ENCODE results near the gene IGDCC3. TPM values are rescaled to one million over a fixed set of nuclear protein-coding genes. Genes with fewer than 3 reads are reported as not detected.

Gene IGDCC3
- total RNA-seq, 6 experiments from 2014 or later: not detected

DNA sequence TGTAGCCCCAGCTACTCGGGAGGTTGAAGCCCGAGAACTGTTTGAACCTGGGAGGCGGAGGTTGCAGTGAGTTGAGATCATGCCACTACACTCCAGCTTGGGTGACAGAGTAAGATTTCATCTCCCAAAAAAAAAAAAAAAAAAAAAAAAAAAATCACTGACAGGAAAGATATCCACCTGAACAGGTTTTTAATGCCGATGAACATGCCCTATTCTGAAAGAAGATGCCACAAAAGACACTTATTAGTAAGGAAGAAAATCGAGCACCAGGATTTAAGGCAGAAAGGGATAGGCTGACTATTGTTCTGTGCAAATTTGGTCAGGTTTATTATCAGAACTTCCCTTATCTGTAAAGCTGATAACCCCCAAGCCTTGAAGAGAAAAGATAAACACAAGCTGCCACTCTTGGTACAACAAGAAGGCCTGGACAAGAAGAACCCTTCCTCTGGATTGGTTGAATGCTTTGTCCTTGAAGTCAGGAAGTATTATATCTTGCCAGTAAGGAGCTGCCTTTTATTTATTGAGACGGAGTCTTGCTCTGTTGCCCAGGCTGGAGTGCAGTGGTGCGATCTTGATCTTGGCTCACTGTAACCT, 88.4 kb downstream of the IGDCC3 start:
- TF ChIP-seq, protein P1, sequence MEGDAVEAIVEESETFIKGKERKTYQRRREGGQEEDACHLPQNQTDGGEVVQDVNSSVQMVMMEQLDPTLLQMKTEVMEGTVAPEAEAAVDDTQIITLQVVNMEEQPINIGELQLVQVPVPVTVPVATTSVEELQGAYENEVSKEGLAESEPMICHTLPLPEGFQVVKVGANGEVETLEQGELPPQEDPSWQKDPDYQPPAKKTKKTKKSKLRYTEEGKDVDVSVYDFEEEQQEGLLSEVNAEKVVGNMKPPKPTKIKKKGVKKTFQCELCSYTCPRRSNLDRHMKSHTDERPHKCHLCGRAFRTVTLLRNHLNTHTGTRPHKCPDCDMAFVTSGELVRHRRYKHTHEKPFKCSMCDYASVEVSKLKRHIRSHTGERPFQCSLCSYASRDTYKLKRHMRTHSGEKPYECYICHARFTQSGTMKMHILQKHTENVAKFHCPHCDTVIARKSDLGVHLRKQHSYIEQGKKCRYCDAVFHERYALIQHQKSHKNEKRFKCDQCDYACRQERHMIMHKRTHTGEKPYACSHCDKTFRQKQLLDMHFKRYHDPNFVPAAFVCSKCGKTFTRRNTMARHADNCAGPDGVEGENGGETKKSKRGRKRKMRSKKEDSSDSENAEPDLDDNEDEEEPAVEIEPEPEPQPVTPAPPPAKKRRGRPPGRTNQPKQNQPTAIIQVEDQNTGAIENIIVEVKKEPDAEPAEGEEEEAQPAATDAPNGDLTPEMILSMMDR (IDR thresholded peaks at IDR 0.05): no peak
- H3K4me3 Mint-ChIP-seq: no peak overlapping the region
- H3K36me3 Mint-ChIP-seq (ENCODE audit: low read depth): no peaks in the 10 kb centered on the region
- no peaks in the 10 kb centered on the region for H3K9me3 Mint-ChIP-seq
- peaks cover 15% of the 10 kb centered on the region for H3K4me1 Mint-ChIP-seq (ENCODE audit: low read depth)
- DNase-seq: no peak
- no peak overlapping the region for H3K27ac Mint-ChIP-seq
- H3K27me3 Mint-ChIP-seq (ENCODE audit: insufficient read depth): peaks cover 2% of the 10 kb centered on the region

DNA sequence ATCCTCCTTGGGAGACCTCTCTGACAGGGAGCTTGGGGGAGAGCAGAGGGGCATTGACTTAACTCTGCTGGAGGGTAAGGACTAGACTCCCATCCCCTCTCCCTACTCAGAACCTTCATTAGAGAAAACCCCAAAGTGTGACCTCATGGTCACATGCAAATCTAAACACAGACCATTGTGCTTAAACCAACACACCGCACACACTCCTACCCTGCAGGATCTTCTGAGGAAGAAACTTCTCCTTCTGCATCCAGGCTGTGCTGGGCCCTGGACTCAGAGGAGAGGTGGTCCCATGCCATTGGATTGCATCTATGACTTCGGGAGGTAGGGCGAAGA, 90.3 kb downstream of the IGDCC3 start:
- Mint-ChIP-seq H3K4me3 (peak overlapping the region; percentile 86), H3K27me3 (ENCODE audit: insufficient read depth) (no peaks in the 10 kb centered on the region; the same call in none of the 2 replicates), H3K4me1 (ENCODE audit: low read depth) (peaks cover 15% of the 10 kb centered on the region), H3K9me3 (no peaks in the 10 kb centered on the region), H3K36me3 (ENCODE audit: low read depth) (no peaks in the 10 kb centered on the region), H3K27ac (no peak overlapping the region)
- TF ChIP-seq, protein P1 (IDR thresholded peaks at IDR 0.05): no peak
- DNase-seq: no peak

DNA sequence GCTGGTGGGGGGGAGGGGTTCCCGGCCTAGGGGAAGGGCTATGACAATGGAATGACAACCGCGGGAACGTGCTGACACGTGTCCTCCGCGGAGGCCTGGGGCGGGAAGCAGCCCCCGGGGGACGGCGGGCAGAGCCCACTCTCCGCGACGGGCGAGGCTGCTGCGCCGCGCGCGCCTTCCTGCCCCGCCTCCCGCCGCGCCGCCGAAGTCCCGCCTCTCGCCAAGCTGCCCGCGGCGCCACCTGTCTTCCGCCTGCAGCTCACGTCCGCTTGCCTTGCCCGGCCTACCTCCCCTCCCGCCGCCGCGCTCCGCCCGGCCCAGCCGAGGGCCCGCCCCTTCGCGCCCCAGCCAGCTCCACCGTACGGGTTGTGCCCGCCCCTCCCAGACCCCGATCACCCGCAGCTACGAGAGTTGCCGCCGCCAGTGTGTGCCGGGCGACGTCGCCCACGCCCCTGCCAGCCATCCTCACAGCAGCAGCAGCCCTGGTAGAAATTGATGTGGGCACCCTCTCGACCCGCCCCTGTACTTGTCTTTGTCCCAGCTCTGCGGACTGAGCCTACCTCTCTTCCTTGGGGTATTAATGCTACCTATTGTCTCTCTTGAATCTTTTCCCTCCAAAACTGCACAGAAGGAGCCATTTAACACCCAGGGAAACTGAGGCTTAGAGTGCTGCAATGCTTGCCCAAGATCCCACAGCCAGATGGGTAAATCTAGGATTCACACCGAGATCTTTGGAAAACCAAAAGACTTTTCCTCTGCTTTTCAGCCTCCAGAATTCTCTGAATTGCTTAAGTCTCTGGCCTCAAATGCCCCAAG, 90.9 kb downstream of the IGDCC3 start, which contains the start of gene PARP16:
TSS of gene PARP16 (minus strand) at position 180 of the 816 bp plus-strand sequence. CDS start 457 bp downstream, outside the sequence.
- TF ChIP-seq, protein P1 (IDR thresholded peaks at IDR 0.05): peak; percentile 71
- no peaks in the 10 kb centered on the region for H3K36me3 Mint-ChIP-seq (ENCODE audit: low read depth)
- H3K4me3 Mint-ChIP-seq: peak within 1 kb of the TSS; percentile 86
- peak; percentile 71 for DNase-seq
- H3K4me1 Mint-ChIP-seq (ENCODE audit: low read depth): peaks cover 15% of the 10 kb centered on the region
- peak within 1 kb of the TSS; percentile 66 for H3K27ac Mint-ChIP-seq
- no peaks in the 10 kb centered on the region; the same call in none of the 2 replicates for H3K27me3 Mint-ChIP-seq (ENCODE audit: insufficient read depth)
- H3K9me3 Mint-ChIP-seq: no peaks in the 10 kb centered on the region

DNA sequence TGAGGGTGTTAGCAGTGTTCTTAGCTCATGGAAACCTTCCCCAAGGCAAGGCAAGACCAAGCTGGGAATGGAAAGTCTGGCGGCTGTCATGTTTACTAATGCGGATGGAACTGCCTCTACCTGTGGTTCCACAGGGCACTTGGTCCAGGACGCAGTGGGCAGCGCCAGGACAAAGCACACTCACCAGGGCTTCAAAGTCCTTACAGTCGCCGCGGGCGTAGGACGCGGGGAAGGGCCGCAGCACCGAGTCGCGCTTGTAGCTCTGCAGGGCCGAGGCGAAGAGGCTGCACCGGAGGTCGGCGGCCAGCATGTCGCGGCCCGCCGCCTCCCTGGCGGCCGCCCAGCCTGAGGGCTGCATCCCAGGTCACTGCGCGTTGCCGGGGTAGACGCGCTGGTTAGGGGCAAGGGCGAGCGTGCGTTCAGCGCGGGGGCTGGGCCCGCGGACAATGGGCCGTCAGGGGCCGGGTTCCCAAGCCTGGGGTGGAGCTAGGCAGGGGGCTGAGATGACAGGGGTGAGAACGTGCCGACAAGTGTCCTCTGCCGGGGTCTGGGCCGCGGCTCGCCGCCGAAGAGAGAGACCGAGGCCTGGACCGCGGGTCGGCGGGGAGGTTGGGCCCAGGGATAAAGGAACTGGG, 91.6 kb downstream of the IGDCC3 start:
- no peaks in the 10 kb centered on the region for H3K36me3 Mint-ChIP-seq (ENCODE audit: low read depth)
- H3K4me1 Mint-ChIP-seq (ENCODE audit: low read depth): peaks cover 15% of the 10 kb centered on the region
- peak overlapping the region; percentile 66 for H3K27ac Mint-ChIP-seq
- H3K9me3 Mint-ChIP-seq: no peaks in the 10 kb centered on the region
- H3K4me3 Mint-ChIP-seq: peak overlapping the region; percentile 86
- TF ChIP-seq, protein P1 (IDR thresholded peaks at IDR 0.05): no peak
- H3K27me3 Mint-ChIP-seq (ENCODE audit: insufficient read depth): no peaks in the 10 kb centered on the region; the same call in none of the 2 replicates
- no peak for DNase-seq

DNA sequence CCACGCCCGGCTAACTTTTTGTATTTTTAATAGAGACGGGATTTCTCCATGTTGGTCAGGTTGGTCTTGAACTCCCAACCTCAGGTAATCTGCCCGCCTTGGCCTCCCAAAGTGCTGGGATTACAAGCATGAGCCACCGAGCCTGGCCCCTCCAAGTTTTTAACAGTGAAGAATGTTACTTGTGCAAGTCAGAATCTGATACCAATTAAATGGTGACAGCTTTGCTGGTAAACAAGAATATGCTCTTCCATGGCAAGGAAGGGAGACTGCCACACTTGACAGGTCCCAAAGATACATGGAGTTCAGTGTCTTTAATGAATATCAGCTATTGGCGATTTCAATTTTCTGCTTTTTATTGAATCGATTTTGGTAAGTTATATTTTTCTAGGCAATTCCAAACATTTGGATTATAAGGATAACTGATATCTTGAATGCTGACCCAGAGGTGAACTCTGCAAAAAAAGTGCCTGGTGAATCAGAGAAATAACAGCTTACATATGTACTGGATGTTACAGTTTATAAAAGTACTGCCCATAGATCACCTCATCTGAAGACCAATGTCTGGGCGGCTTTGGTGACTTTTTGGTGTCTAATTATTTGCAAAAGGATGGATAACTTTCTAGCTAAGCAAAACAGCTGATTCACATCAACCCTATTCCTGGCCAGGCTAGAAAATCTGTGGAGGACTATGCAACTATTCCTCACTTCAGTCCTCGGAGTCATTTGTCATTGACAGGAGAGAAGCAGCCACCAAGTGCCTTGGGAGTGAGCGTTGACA, 92.3 kb downstream of the IGDCC3 start:
- peak overlapping the region; percentile 86 for H3K4me3 Mint-ChIP-seq
- H3K27ac Mint-ChIP-seq: peak overlapping the region; percentile 66
- H3K36me3 Mint-ChIP-seq (ENCODE audit: low read depth): no peaks in the 10 kb centered on the region
- TF ChIP-seq, protein P1 (IDR thresholded peaks at IDR 0.05): no peak
- H3K4me1 Mint-ChIP-seq (ENCODE audit: low read depth): peaks cover 15% of the 10 kb centered on the region
- H3K27me3 Mint-ChIP-seq (ENCODE audit: insufficient read depth): no peaks in the 10 kb centered on the region; the same call in 1 of the 2 replicates
- no peaks in the 10 kb centered on the region for H3K9me3 Mint-ChIP-seq
- DNase-seq: peak; percentile 18

Measured in HFFc6 (cell line).